BE2C (cell line): ENCODE results near the gene SCRG1.

Experiments used
- DNase-seq: peaks from one replicate; pipeline ENCODE4 v3.0.0-alpha.2; 2020
- H3K27me3 ChIP-seq: fragments of 250-450 bp; sonication (Bioruptor Pico); 2 replicates; pipeline ENCODE4 v1.5.1; 2020; ENCODE audit warnings: mild to moderate bottlenecking
- H3K36me3 ChIP-seq: fragments of 250-450 bp; sonication (Bioruptor Pico); 2 replicates; pipeline ENCODE4 v1.5.1; 2020; ENCODE audit warnings: mild to moderate bottlenecking
- H3K4me1 ChIP-seq: fragments of 250-450 bp; sonication (Bioruptor Pico); 2 replicates; pipeline ENCODE4 v1.5.1; 2020
- H3K4me3 ChIP-seq: 2 replicates; pipeline ENCODE4 v1.5.1; 2011; ENCODE audit warnings: low read depth, low read length
- H3K9me3 ChIP-seq: fragments of 250-450 bp; sonication (Bioruptor Pico); 2 replicates; pipeline ENCODE4 v1.5.1; 2020
- TF ChIP-seq, protein P1 (sequence below): IDR thresholded peaks from 2 replicates; pipeline ENCODE4 v1.5.1; 2012; ENCODE audit warnings: mild to moderate bottlenecking, low read depth, low read length

Gene SCRG1

DNA sequence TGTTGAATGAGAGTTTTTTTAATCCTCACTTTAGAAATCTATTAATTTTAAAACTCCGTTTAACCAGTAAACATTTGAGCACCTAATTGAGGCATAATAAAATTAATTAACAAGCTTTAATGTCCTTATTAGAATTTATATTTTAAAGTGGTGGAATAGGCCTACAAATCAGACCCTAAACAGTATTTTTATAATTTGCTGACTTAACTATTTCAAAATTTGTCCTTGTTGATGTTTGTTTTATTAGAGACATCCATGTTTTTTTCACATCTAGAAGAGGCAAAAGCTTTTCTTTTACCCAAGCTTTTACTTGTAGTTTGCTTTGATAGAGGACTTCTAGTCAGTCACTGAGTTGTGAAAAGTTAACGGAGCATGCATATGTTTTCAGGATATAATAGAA is 24.3 kb downstream of the SCRG1 start:
- DNase-seq: no peak
- Histone ChIP-seq H3K36me3 (peaks cover 36% of the 10 kb centered on the region), H3K9me3 (no peaks in the 10 kb centered on the region), H3K4me1 (no peaks in the 10 kb centered on the region), H3K4me3 (no peak overlapping the region), H3K27me3 (no peaks in the 10 kb centered on the region)
- TF ChIP-seq, protein P1, sequence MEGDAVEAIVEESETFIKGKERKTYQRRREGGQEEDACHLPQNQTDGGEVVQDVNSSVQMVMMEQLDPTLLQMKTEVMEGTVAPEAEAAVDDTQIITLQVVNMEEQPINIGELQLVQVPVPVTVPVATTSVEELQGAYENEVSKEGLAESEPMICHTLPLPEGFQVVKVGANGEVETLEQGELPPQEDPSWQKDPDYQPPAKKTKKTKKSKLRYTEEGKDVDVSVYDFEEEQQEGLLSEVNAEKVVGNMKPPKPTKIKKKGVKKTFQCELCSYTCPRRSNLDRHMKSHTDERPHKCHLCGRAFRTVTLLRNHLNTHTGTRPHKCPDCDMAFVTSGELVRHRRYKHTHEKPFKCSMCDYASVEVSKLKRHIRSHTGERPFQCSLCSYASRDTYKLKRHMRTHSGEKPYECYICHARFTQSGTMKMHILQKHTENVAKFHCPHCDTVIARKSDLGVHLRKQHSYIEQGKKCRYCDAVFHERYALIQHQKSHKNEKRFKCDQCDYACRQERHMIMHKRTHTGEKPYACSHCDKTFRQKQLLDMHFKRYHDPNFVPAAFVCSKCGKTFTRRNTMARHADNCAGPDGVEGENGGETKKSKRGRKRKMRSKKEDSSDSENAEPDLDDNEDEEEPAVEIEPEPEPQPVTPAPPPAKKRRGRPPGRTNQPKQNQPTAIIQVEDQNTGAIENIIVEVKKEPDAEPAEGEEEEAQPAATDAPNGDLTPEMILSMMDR: no peak

GRCh38 chr4:173371292-173372192 is 27.4 kb downstream of the SCRG1 start:
- TF ChIP-seq, protein P1: no peak
- Histone ChIP-seq H3K27me3 (no peaks in the 10 kb centered on the region), H3K4me3 (peak overlapping the region; percentile 99), H3K4me1 (no peaks in the 10 kb centered on the region), H3K36me3 (peaks cover 16% of the 10 kb centered on the region), H3K9me3 (no peaks in the 10 kb centered on the region)
- peak; percentile 62 for DNase-seq

DNA sequence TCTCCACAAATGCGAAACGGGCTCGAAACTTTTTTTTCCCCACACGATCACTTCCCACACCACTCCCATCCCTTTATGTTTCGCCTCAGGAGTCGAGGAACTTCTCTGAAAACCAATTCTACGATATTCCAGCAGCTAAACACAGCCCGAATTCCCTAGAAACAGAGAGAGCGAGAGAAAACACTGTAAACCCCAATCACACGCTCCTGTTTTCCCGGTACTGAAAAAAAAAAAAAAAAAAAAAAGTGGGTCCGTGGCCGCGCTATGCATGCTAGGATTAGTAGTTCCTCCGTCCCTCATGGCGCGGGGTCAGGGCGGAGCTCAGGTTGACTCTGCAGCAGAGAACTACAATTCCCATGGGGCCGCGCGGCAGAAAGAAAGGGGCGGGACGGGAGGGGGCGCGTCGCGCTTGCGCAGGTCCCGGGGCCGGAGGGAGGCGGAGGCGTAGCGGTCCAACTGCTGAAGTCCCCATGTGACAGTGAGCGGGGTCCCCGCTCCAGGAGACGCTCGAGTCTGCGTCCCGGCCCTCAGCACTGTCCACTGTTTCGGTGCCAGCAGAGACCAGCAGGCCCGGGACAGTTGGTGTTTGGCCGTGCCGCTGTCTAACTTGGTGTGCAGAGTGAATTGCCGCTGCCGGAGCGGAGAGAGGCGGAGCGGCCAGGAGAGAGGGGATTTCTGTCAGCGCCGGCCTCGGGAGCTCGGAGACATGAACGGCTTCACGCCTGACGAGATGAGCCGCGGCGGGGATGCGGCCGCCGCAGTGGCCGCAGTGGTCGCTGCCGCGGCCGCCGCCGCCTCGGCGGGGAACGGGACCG is 28.2 kb downstream of the SCRG1 start, which contains the start of gene SAP30:
Gene SAP30, plus strand, starts transcription at position 478 of the 815 bp plus-strand sequence. Its CDS starts 229 bp downstream, at position 707.
- Histone ChIP-seq H3K4me3 (peak within 1 kb of the TSS; percentile 99), H3K4me1 (no peaks in the 10 kb centered on the region), H3K9me3 (no peaks in the 10 kb centered on the region), H3K27me3 (no peaks in the 10 kb centered on the region), H3K36me3 (peaks cover 10% of the 10 kb centered on the region)
- peak; percentile 99 for DNase-seq
- TF ChIP-seq, protein P1: no peak

DNA sequence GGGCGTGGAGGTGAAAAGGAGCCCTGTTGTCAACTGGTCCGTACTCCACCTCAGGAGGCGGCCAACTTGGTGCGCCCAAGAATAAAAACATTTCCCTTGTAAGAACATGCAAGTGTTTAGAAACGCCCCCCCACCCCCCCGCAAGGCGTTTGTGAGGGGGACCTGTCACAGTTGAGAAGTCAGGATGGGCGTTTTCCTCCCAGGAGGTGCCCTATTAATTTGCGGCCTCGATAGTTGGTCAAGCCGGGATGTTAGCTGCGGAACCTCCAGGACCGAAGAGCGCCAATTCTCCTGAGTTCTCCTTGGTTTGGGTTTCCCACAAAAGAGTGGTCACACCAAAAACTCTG is 28.8 kb downstream of the SCRG1 start:
- Histone ChIP-seq H3K4me1 (no peaks in the 10 kb centered on the region), H3K4me3 (peak overlapping the region; percentile 99), H3K36me3 (peaks cover 7% of the 10 kb centered on the region), H3K27me3 (no peaks in the 10 kb centered on the region), H3K9me3 (no peaks in the 10 kb centered on the region)
- peak; percentile 36 for DNase-seq
- TF ChIP-seq, protein P1: no peak

- Histone ChIP-seq H3K9me3 (no peaks in the 10 kb centered on the region), H3K4me1 (no peaks in the 10 kb centered on the region), H3K36me3 (no peaks in the 10 kb centered on the region), H3K4me3 (peak overlapping the region; percentile 20; the same call in 1 of the 2 replicates), H3K27me3 (no peaks in the 10 kb centered on the region)
- no peak for DNase-seq
- TF ChIP-seq, protein P1: no peak
These were observed 31.0 kb downstream of the SCRG1 start for GRCh38 chr4:173367946-173368345.

DNA sequence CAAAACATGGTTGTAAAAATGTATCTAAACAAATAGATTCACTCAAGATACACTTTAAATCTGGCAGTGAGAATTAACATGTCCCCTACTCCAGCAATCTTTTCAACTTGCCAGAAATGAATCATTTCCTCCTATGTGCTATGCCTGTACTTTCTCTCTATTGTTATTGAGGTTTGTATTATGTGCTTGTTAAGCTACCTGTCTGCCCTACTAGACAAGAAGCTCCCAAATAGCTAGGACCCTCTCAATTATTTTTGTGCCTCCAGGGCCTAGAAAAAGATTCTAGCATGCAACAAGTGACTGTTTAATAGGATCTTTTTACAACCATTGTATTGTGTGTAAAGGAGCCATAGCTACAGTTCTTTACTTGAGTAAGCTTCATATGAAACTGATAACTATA is 31.6 kb downstream of the SCRG1 start:
- no peak overlapping the region for H3K4me3 ChIP-seq
- no peaks in the 10 kb centered on the region for H3K9me3 ChIP-seq

More for the DNA sequence above, 31.6 kb downstream of the SCRG1 start:
- Histone ChIP-seq H3K36me3 (no peaks in the 10 kb centered on the region), H3K4me1 (no peaks in the 10 kb centered on the region), H3K27me3 (no peaks in the 10 kb centered on the region)
- no peak for DNase-seq
- TF ChIP-seq, protein P1: no peak
